B cell (primary cell): ENCODE data around the gene TFRC. TPM values are rescaled to one million over a fixed set of nuclear protein-coding genes. Genes with fewer than 3 reads are reported as not detected.
"Not testable (repeated sequence)": the region's sequence is repeated elsewhere in the genome, so short reads cannot be mapped to it uniquely, and the experiment has no call there.

Experiments used
- ATAC-seq: fragments of 200-7000 bp; cut with Tn5 transposase; one replicate; pipeline ENCODE4 v1.10.0; 2021; ENCODE audit warnings: low read depth, mild to moderate bottlenecking, moderate number of reproducible peaks, moderate library complexity
- CTCF ChIA-PET: fragments of 350-600 bp; sonication (Branson Sonifier 250); formaldehyde crosslinking; loops from one replicate; lab custom pipeline; 2021; ENCODE audit warnings: antibody characterized with exemption, inconsistent platforms; lab: Charles Lee
- POLR2A ChIA-PET: fragments of 350-600 bp; sonication (Branson Sonifier 250); formaldehyde crosslinking; loops from one replicate; lab custom pipeline; 2021; ENCODE audit warnings: antibody characterized with exemption; lab: Charles Lee
- DNase-seq: peaks from one replicate; pipeline ENCODE4 v3.0.0; 2013
- H2AFZ ChIP-seq: 2 replicates; pipeline ENCODE4 v1.6.1; 2012; ENCODE audit warnings: mild to moderate bottlenecking, low read depth, low read length; ENCODE audit not compliant: insufficient read depth, poor library complexity, severe bottlenecking
- H3K27ac ChIP-seq, 2 donors: 1 replicate in 1 of 2; 2 replicates in 1 of 2; pipeline ENCODE4 v1.5.1; 2012 to 2013; ENCODE audit warnings: low read length in 2 of 2, mild to moderate bottlenecking in 2 of 2, moderate library complexity in 1 of 2
- H3K27me3 ChIP-seq, 4 experiments: fragments of 200-600 bp in 1 of 4; sonication (generic) in 1 of 4; replicated peaks in 1 of 4; 1 replicate in 2 of 4; 2 replicates in 2 of 4; pipeline versions ENCODE4 v1.6.1 to v1.7.0; 2013 to 2016; ENCODE audit warnings: low read length in 3 of 4, mild to moderate bottlenecking in 2 of 4, mixed read lengths in 1 of 4, moderate library complexity in 1 of 4; ENCODE audit not compliant: insufficient read depth in 4 of 4, control insufficient read depth in 3 of 4; ENCODE audit errors: control extremely low read depth in 1 of 4
- H3K36me3 ChIP-seq, 2 experiments: replicated peaks in 1 of 2; 1 replicate in 1 of 2; 2 replicates in 1 of 2; pipeline versions ENCODE4 v1.6.1 to v1.7.1; 2013; ENCODE audit warnings: low read length in 1 of 2; ENCODE audit not compliant: insufficient read depth in 2 of 2, control insufficient read depth in 1 of 2; ENCODE audit errors: control extremely low read depth in 1 of 2, extremely low read depth in 1 of 2
- H3K4me1 ChIP-seq, 2 donors: fragments of 200-600 bp in 1 of 2; sonication (generic) in 1 of 2; 1 replicate in 1 of 2; 2 replicates in 1 of 2; pipeline versions ENCODE4 v1.5.1 to v1.6.1; 2013 to 2017; ENCODE audit warnings: low read length in 2 of 2; ENCODE audit not compliant: control insufficient read depth in 2 of 2, insufficient read depth in 2 of 2
- H3K4me2 ChIP-seq: replicated peaks from 2 replicates; pipeline ENCODE3; 2012; ENCODE audit warnings: mild to moderate bottlenecking, low read depth, low read length; ENCODE audit not compliant: poor library complexity, severe bottlenecking
- H3K4me3 ChIP-seq, 5 experiments: fragments of 200-600 bp in 1 of 5; sonication (generic) in 1 of 5; 1 replicate in 3 of 5; 2 replicates in 2 of 5; pipeline versions ENCODE4 v1.5.1 to v1.7.0; 2011 to 2016; ENCODE audit warnings: low read length in 4 of 5, mild to moderate bottlenecking in 4 of 5, low read depth in 2 of 5, control low read depth in 1 of 5, moderate library complexity in 1 of 5; ENCODE audit not compliant: insufficient read depth in 1 of 5; ENCODE audit errors: control extremely low read depth in 1 of 5, extremely low read depth in 1 of 5
- H3K79me2 ChIP-seq: fragments of 200-600 bp; sonication (generic); one replicate; pipeline ENCODE4 v1.6.0; 2016; ENCODE audit warnings: low read length; ENCODE audit not compliant: control insufficient read depth, insufficient read depth
- H3K9ac ChIP-seq: fragments of 200-600 bp; sonication (generic); 2 replicates; pipeline ENCODE4 v1.6.1; 2017; ENCODE audit warnings: mild to moderate bottlenecking, low read length, moderate library complexity
- H3K9me3 ChIP-seq, 3 donors: one replicate each; pipeline versions ENCODE4 v1.6.1 to v1.7.1; 2013; ENCODE audit warnings: low read length in 2 of 3; ENCODE audit not compliant: control insufficient read depth in 2 of 3, insufficient read depth in 1 of 3; ENCODE audit errors: control extremely low read depth in 1 of 3
- H4K20me1 ChIP-seq: 2 replicates; pipeline ENCODE4 v1.6.0; 2012; ENCODE audit warnings: mild to moderate bottlenecking, low read length; ENCODE audit not compliant: insufficient read depth, control insufficient read depth, poor library complexity, severe bottlenecking
- H3K27ac Mint-ChIP-seq: one replicate; pipeline ENCODE4 v1.8.0; 2021; ENCODE audit warnings: mixed read lengths
- H3K27me3 Mint-ChIP-seq: one replicate; pipeline ENCODE4 v1.8.0; 2021; ENCODE audit warnings: mixed read lengths
- H3K4me1 Mint-ChIP-seq: one replicate; pipeline ENCODE4 v1.8.0; 2021; ENCODE audit warnings: mixed read lengths
- H3K4me3 Mint-ChIP-seq: one replicate; pipeline ENCODE4 v1.8.0; 2021; ENCODE audit warnings: mixed read lengths
- H3K9me3 Mint-ChIP-seq: one replicate; pipeline ENCODE4 v1.8.0; 2022; ENCODE audit warnings: mixed read lengths; ENCODE audit not compliant: insufficient read depth
- EZH2 ChIP-seq: IDR thresholded peaks from 2 replicates; pipeline ENCODE4 v1.6.1; 2012; ENCODE audit warnings: borderline replicate concordance, low read depth, mild to moderate bottlenecking, moderate library complexity, low read length; ENCODE audit not compliant: insufficient read depth, poor library complexity, severe bottlenecking
- WGBS: methylation state at CpG from one replicate; pipeline ENCODE4 v1.1.5; 2013; ENCODE audit warnings: missing lambda C conversion rate; ENCODE audit not compliant: insufficient coverage; 5-methylcytosine and 5-hydroxymethylcytosine counted together
- intact Hi-C: fragments of 100-400 bp; cut with micrococcal nuclease; formaldehyde crosslinking; loops from one replicate; pipeline ENCODE4 v1.10.0; 2022
- polyA plus RNA-seq: library from polyadenylated mRNA; depleted of rRNA; stranded (reverse); fragments of >200 nt; gene quantifications from 2 replicates; pipeline ENCODE4 v1.2.3, GENCODE V29; 2012
- total RNA-seq, 2 donors: library from RNA; stranded (reverse); fragments of 120-200 nt in 1 of 2; gene quantifications; 1 replicate in 1 of 2; 2 replicates in 1 of 2; pipeline versions ENCODE4 v1.2.3 to v1.2.4, GENCODE V29; 2013 to 2022
- TF ChIP-seq, protein P1 (sequence below): fragments of 200-600 bp; IDR thresholded peaks from one replicate; pipeline ENCODE4 v1.8.0; 2022; ENCODE audit warnings: antibody characterized with exemption, mild to moderate bottlenecking

Gene TFRC
- total and polyA plus RNA-seq, 2 donors (not counting 1 experiment from before 2014, with no cell fraction given): 41.7 to 104 TPM

DNA sequence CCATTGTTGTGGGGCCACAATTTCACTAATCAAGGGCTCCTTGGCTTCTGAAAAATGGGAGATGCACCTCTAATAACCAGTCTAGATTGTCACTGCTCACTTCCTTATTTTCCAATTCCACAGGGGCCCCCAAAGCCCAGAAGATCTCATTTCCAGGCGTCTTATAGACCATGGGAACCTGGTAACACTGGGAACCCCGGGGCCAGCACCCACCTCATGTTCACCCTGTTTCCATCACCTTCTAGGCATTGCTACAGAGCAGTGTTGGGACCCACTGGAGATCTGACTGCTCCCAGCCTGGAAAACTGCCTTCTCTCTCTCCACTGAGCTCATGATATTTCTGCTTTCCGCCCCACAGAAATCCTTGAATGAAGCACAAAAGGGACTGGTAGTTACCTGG lies 61.5 kb downstream of the TFRC start:
- H3K4me3 Mint-ChIP-seq: no peak overlapping the region
- no peaks in the 10 kb centered on the region for H3K4me1 ChIP-seq
- intact Hi-C loops: no loop called here

DNA sequence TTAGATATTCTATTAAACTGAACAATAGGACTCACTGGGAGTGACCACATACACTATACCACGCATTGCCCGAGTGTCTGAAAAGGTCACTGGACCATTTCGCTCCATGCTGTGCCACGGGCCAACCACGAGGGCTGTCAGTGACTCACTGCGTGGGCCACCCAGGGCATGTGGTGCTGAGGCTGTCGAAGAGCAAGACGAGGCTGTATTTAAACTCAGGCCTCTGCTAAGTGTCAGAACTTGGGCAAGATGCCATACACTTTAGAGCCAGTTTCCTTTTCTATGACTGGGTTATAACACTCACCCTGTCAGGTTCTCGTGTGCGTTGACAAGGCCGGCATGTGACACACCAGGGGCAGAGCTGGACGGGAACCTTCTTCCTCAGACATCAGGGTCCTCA lies 62.3 kb downstream of the TFRC start:
- POLR2A ChIA-PET, H3K4me3 Mint-ChIP-seq, ATAC-seq: not testable (repeated sequence)

More for the DNA sequence above, 61.5 kb downstream of the TFRC start:
- H3K4me3 ChIP-seq: no peak overlapping the region
- Mint-ChIP-seq H3K4me1 (no peaks in the 10 kb centered on the region), H3K9me3 (no peaks in the 10 kb centered on the region), H3K27me3 (no peaks in the 10 kb centered on the region), H3K27ac (no peak overlapping the region)
- H3K79me2 ChIP-seq: no peaks in the 10 kb centered on the region
- no peak for ATAC-seq
- H2AFZ ChIP-seq: no peak overlapping the region
- DNase-seq: no peak
- WGBS: 57% methylated on average over 2 of the region's 3 CpGs
- no peak overlapping the region for H3K4me2 ChIP-seq
- ChIA-PET CTCF (no interaction called here), POLR2A (no interaction called here)
- no peak overlapping the region for H3K27ac ChIP-seq
- H3K9me3 ChIP-seq: no peaks in the 10 kb centered on the region
- H3K27me3 ChIP-seq: no peaks in the 10 kb centered on the region
- no peaks in the 10 kb centered on the region for H3K36me3 ChIP-seq
- no peak overlapping the region for H3K9ac ChIP-seq
- TF ChIP-seq, protein P1, sequence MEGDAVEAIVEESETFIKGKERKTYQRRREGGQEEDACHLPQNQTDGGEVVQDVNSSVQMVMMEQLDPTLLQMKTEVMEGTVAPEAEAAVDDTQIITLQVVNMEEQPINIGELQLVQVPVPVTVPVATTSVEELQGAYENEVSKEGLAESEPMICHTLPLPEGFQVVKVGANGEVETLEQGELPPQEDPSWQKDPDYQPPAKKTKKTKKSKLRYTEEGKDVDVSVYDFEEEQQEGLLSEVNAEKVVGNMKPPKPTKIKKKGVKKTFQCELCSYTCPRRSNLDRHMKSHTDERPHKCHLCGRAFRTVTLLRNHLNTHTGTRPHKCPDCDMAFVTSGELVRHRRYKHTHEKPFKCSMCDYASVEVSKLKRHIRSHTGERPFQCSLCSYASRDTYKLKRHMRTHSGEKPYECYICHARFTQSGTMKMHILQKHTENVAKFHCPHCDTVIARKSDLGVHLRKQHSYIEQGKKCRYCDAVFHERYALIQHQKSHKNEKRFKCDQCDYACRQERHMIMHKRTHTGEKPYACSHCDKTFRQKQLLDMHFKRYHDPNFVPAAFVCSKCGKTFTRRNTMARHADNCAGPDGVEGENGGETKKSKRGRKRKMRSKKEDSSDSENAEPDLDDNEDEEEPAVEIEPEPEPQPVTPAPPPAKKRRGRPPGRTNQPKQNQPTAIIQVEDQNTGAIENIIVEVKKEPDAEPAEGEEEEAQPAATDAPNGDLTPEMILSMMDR: no peak
- no peak for TF ChIP-seq EZH2
- H4K20me1 ChIP-seq: no peaks in the 10 kb centered on the region

DNA sequence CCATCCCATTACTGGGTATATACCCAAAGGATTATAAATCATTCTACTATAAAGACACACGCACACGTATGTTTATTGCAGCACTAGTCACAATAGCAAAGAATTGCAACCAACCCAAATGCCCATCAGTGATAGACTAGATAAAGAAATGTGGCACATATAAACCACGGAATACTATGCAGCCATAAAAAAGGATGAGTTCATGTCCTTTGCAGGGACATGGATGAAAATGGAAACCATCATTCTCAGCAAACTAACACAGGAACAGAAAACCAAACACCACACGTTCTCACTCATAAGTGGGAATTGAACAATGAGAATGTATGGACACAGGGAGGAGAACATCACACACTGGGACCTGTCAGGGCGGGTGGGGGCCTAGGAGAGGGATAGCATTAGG lies 63.7 kb downstream of the TFRC start:
- H3K9me3 Mint-ChIP-seq, DNase-seq, H3K4me1 Mint-ChIP-seq, ATAC-seq, H3K27ac Mint-ChIP-seq, POLR2A ChIA-PET, H3K4me3 Mint-ChIP-seq, H3K4me3 ChIP-seq, H3K27ac ChIP-seq, H3K36me3 ChIP-seq, H3K27me3 Mint-ChIP-seq, CTCF ChIA-PET, H3K4me1 ChIP-seq, H3K9ac ChIP-seq, intact Hi-C loops, H3K9me3 ChIP-seq, H2AFZ ChIP-seq, H3K27me3 ChIP-seq, H3K4me2 ChIP-seq, H3K79me2 ChIP-seq, H4K20me1 ChIP-seq: not testable (repeated sequence)
- no CpG with 5 or more reads among the region's 5 CpGs for WGBS

More for the DNA sequence above, 62.3 kb downstream of the TFRC start:
- DNase-seq, H3K27ac ChIP-seq, H3K27ac Mint-ChIP-seq, H3K4me1 ChIP-seq, H3K27me3 ChIP-seq, H3K4me3 ChIP-seq, H3K27me3 Mint-ChIP-seq, CTCF ChIA-PET, H3K9ac ChIP-seq, H4K20me1 ChIP-seq, H3K9me3 Mint-ChIP-seq, H3K9me3 ChIP-seq, H3K36me3 ChIP-seq, H2AFZ ChIP-seq, intact Hi-C loops, H3K79me2 ChIP-seq, H3K4me2 ChIP-seq, H3K4me1 Mint-ChIP-seq: not testable (repeated sequence)
- WGBS: 32% methylated on average over 10 of the region's 12 CpGs
